Activated B cell treated with CpG ODN at 0.5 μM for 24 hours (primary cell): ENCODE measurements around the gene VARS1. TPM values are rescaled to one million over a fixed set of nuclear protein-coding genes. Genes with fewer than 3 reads are reported as not detected.

Experiments
- ATAC-seq: fragments of 200-7000 bp; cut with Tn5 transposase; one replicate; pipeline ENCODE4 v1.10.0; 2021; ENCODE audit warnings: low read depth, mild to moderate bottlenecking, moderate library complexity
- CTCF ChIA-PET: fragments of 350-600 bp; sonication (Branson Sonifier 250); formaldehyde crosslinking; loops from one replicate; lab custom pipeline; 2021; ENCODE audit warnings: antibody characterized with exemption; lab: Charles Lee
- POLR2A ChIA-PET: fragments of 350-600 bp; sonication (Branson Sonifier 250); formaldehyde crosslinking; loops from one replicate; lab custom pipeline; 2021; ENCODE audit warnings: antibody characterized with exemption; lab: Charles Lee
- DNase-seq: peaks from one replicate; pipeline ENCODE4 v3.0.0; 2022
- H3K27ac Mint-ChIP-seq: one replicate; pipeline ENCODE4 v1.8.0; 2020; ENCODE audit warnings: mixed read lengths
- H3K27me3 Mint-ChIP-seq: one replicate; pipeline ENCODE4 v1.8.0; 2021; ENCODE audit warnings: mixed read lengths
- H3K36me3 Mint-ChIP-seq: one replicate; pipeline ENCODE4 v1.8.0; 2021; ENCODE audit warnings: low read depth, mixed read lengths
- H3K4me1 Mint-ChIP-seq: one replicate; pipeline ENCODE4 v1.8.0; 2021; ENCODE audit warnings: mixed read lengths
- H3K4me3 Mint-ChIP-seq: one replicate; pipeline ENCODE4 v1.8.0; 2020; ENCODE audit warnings: mild to moderate bottlenecking, mixed read lengths
- H3K9me3 Mint-ChIP-seq: one replicate; pipeline ENCODE4 v1.8.0; 2020; ENCODE audit warnings: mixed read lengths
- CTCF ChIP-seq: fragments of 200-600 bp; IDR thresholded peaks from one replicate; pipeline ENCODE4 v1.8.0; 2022; ENCODE audit warnings: antibody characterized with exemption, mild to moderate bottlenecking
- intact Hi-C: fragments of 100-400 bp; cut with micrococcal nuclease; formaldehyde crosslinking; loops from one replicate; pipeline ENCODE4 v1.15.1; 2024
- total RNA-seq: library from RNA; stranded (reverse); gene quantifications from 2 replicates; pipeline ENCODE4 v1.2.3, GENCODE V29; 2022

Gene VARS1
- total RNA-seq, 1 donor from 2014 or later, result 140 TPM

GRCh38 chr6:31791324-31792089 is 4.0 kb downstream of the VARS1 start:
- no peak for TF ChIP-seq CTCF
- H3K4me3 Mint-ChIP-seq, result peak overlapping the region; percentile 42
- POLR2A ChIA-PET, result interaction anchor here (0.6 to 4.4 kb wide), 7 partner anchors 14 to 131 kb away, joined by 3 to 43 read pairs (median 7); partner anchors contain the start of genes C6orf47, CLIC1, LSM2 and MSH5

GRCh38 chr6:31785475-31785874 is 10.1 kb downstream of the VARS1 start:
- ATAC-seq (no peak), DNase-seq (no peak)
- Mint-ChIP-seq H3K36me3 (peaks cover 56% of the 10 kb centered on the region), H3K9me3 (no peaks in the 10 kb centered on the region), H3K27ac (no peak overlapping the region), H3K4me3 (no peak overlapping the region), H3K27me3 (no peaks in the 10 kb centered on the region), H3K4me1 (peaks cover 21% of the 10 kb centered on the region)
- TF ChIP-seq CTCF, result no peak
- ChIA-PET POLR2A (interaction anchor here (1.3 kb wide), 1 partner anchor 10 kb away, joined by 5 read pairs; the partner anchor contains the start of gene VARS1), CTCF (no interaction called here)
- intact Hi-C loops, result no loop called here

More at GRCh38 chr6:31791324-31792089, 4.0 kb downstream of the VARS1 start:
- DNase-seq, result no peak
- Mint-ChIP-seq H3K27ac (peak overlapping the region; percentile 72), H3K27me3 (no peaks in the 10 kb centered on the region), H3K4me1 (peaks cover 67% of the 10 kb centered on the region), H3K36me3 (peaks cover 45% of the 10 kb centered on the region), H3K9me3 (no peaks in the 10 kb centered on the region)
- CTCF ChIA-PET, result interaction anchor here (0.6 to 1.6 kb wide), 10 partner anchors 9 to 208 kb away, joined by 3 to 8 read pairs (median 4); partner anchors contain the start of genes CLIC1, DDAH2, LSM2 and MSH5
- ATAC-seq, result no peak
- intact Hi-C loops, result loop anchor here (1.0 kb wide), 1 partner anchor 244 kb away; the partner anchor contains the start of gene NFKBIL1

- DNase-seq (no peak), ATAC-seq (no peak)
- CTCF ChIA-PET, result no interaction called here
- POLR2A ChIA-PET, result interaction anchor here (0.5 to 1.6 kb wide), 3 partner anchors 13 to 90 kb away, joined by 3 to 13 read pairs (median 4); partner anchors contain the start of gene MSH5
- Mint-ChIP-seq H3K36me3 (peaks cover 60% of the 10 kb centered on the region), H3K4me1 (peaks cover 12% of the 10 kb centered on the region), H3K9me3 (no peaks in the 10 kb centered on the region), H3K27ac (no peak overlapping the region), H3K4me3 (no peak overlapping the region), H3K27me3 (no peaks in the 10 kb centered on the region)
- intact Hi-C loops, result no loop called here
- TF ChIP-seq CTCF, result no peak
These were observed 11.2 kb downstream of the VARS1 start for GRCh38 chr6:31784098-31784925.

GRCh38 chr6:31782126-31782855 is 13.3 kb downstream of the VARS1 start:
- H3K27ac Mint-ChIP-seq, result no peak overlapping the region
- H3K4me1 Mint-ChIP-seq, result peaks cover 5% of the 10 kb centered on the region
- DNase-seq (no peak), ATAC-seq (no peak)
- TF ChIP-seq CTCF, result no peak
- no peaks in the 10 kb centered on the region for H3K9me3 Mint-ChIP-seq
- ChIA-PET POLR2A (interaction anchor here (0.8 kb wide), 1 partner anchor 145 kb away, joined by 4 read pairs; no protein-coding TSS in a partner anchor), CTCF (no interaction called here)
- no peak overlapping the region for H3K4me3 Mint-ChIP-seq
- H3K36me3 Mint-ChIP-seq, result peaks cover 67% of the 10 kb centered on the region
- H3K27me3 Mint-ChIP-seq, result no peaks in the 10 kb centered on the region
- intact Hi-C loops, result no loop called here
